ENCODE results near the gene VCX2.

- TF ChIP-seq EZH2 (IDR thresholded peaks at IDR 0.05; ENCODE audit: insufficient read depth, poor library complexity, severe bottlenecking) (no peak), EZH2phosphoT487 (IDR thresholded peaks at IDR 0.05; ENCODE audit: insufficient read depth, low read depth) (no peak)
Observed at GRCh38 chrX:8192276-8192675, 21.2 kb upstream of the VCX2 start.

All from GM23248 (cell line).